Measurements from ENCODE around the gene TACR1. TPM values are rescaled to one million over a fixed set of nuclear protein-coding genes. Genes with fewer than 3 reads are reported as not detected.

The TACR1 gene
- total and polyA plus RNA-seq, 2 of the 13 experiments (the other 11 are each of a cell fraction or from before 2014, with no cell fraction given) = not detected

GRCh38 chr2:75200140-75201096, 1.1 kb upstream of the TACR1 start:
- Histone ChIP-seq H3K9me3 (ENCODE audit: low read length) (no peaks in the 10 kb centered on the region), H3K4me1 (ENCODE audit: insufficient read depth, low read length) (peaks cover 18% of the 10 kb centered on the region), H3K9ac (ENCODE audit: insufficient read depth, low read depth, low read length) (no peak overlapping the region), H2AFZ (ENCODE audit: low read length) (no peak overlapping the region), H3K27me3 (ENCODE audit: control insufficient read depth in 1 of 2, insufficient read depth in 2 of 2, low read length in 2 of 2) (peaks cover 14 to 55% of the 10 kb centered on the region in 2 experiments; a peak in 4 of 5 replicates), H3K36me3 (replicated peaks in 1 of 2; ENCODE audit: control insufficient read depth in 1 of 2, insufficient read depth in 2 of 2, low read length in 2 of 2) (no peaks in the 10 kb centered on the region), H3K4me2 (ENCODE audit: low read depth, low read length) (peak overlapping the region; percentile 74), H3K27ac (ENCODE audit: extremely low read length, insufficient read depth, low read length) (no peak overlapping the region), H4K20me1 (ENCODE audit: insufficient read depth, low read length) (no peaks in the 10 kb centered on the region), H3K4me3 (replicated peaks in 1 of 3; ENCODE audit: insufficient read depth in 1 of 3, low read depth in 2 of 3, low read length in 3 of 3) (peak overlapping the region in 2 of 3 experiments; percentile 34 to 55; a peak in 1 of 6 replicates), H3K79me2 (ENCODE audit: insufficient read depth, low read length) (no peaks in the 10 kb centered on the region)
- in situ Hi-C loops (cut with HindIII; ENCODE audit: extremely low pct_ligation_motif_present, low pct_unique_long_range_greater_than_20kb) (no loop called here), intact Hi-C loops (cut with micrococcal nuclease; ENCODE audit: unreplicated experiment) (no loop called here)
- 23% methylated on average over 41 of the region's 57 CpGs for WGBS (ENCODE audit: low lambda C conversion rate)
- ATAC-seq (peak; percentile 80), DNase-seq (ENCODE audit: low spot score) (no peak), FAIRE-seq (no peak)
- BruUV-seq (replicated peaks) = no TSS peak
- ChIA-PET POLR2A (no interaction called here), CTCF (ENCODE audit: low intra/inter-chr PET ratio, low total read pairs) (no interaction called here)
- no peak for TF ChIP-seq ZSCAN29 (CRISPR knock-in tag; conservative IDR thresholded peaks at IDR 0.05)
- no peak for TF ChIP-seq MAF1 (CRISPR knock-in tag; IDR thresholded peaks at IDR 0.05; ENCODE audit: borderline replicate concordance)
- no peak for TF ChIP-seq ZNF251 (CRISPR knock-in tag; IDR thresholded peaks at IDR 0.05)
- no peak for TF ChIP-seq CREBL2 (CRISPR knock-in tag; IDR thresholded peaks at IDR 0.05; ENCODE audit: borderline replicate concordance)
- TF ChIP-seq ZNF264 (CRISPR knock-in tag; IDR thresholded peaks at IDR 0.05) = no peak
- TF ChIP-seq WIZ (CRISPR knock-in tag; IDR thresholded peaks at IDR 0.05) = no peak
- no peak for TF ChIP-seq BCLAF1 (IDR thresholded peaks at IDR 0.05)
- 0 out of 2 replicates have a peak, but pooled peaks have one; percentile 22 for TF ChIP-seq ZNF704 (CRISPR knock-in tag; IDR thresholded peaks at IDR 0.05; ENCODE audit: borderline replicate concordance)
- no peak for TF ChIP-seq ZNF496 (CRISPR knock-in tag; IDR thresholded peaks at IDR 0.05; ENCODE audit: insufficient replicate concordance)
- peak; percentile 32; the same call in 1 of the 2 replicates for TF ChIP-seq MTF2 (CRISPR knock-in tag; IDR thresholded peaks at IDR 0.05; ENCODE audit: borderline replicate concordance)
- no peak for TF ChIP-seq YEATS4 (CRISPR knock-in tag; IDR thresholded peaks at IDR 0.05; ENCODE audit: borderline replicate concordance)
- TF ChIP-seq ZEB1 (IDR thresholded peaks at IDR 0.05; ENCODE audit: insufficient replicate concordance, low read depth) = no peak
- TF ChIP-seq HHEX (CRISPR knock-in tag; IDR thresholded peaks at IDR 0.05) = no peak
- TF ChIP-seq KAT7 (CRISPR knock-in tag; IDR thresholded peaks at IDR 0.05; ENCODE audit: borderline replicate concordance) = no peak
- TF ChIP-seq ZSCAN31 (CRISPR knock-in tag; IDR thresholded peaks at IDR 0.05; ENCODE audit: low read depth) = no peak
- no peak for TF ChIP-seq EHMT2 (IDR thresholded peaks at IDR 0.05; ENCODE audit: borderline replicate concordance, low read depth, low read length)
- 0 out of 2 replicates have a peak, but pooled peaks have one; percentile 23 for TF ChIP-seq LBX2 (CRISPR knock-in tag; IDR thresholded peaks at IDR 0.05; ENCODE audit: borderline replicate concordance)
- TF ChIP-seq ZNF644 (CRISPR knock-in tag; IDR thresholded peaks at IDR 0.05; ENCODE audit: low read depth) = no peak
- TF ChIP-seq KLF12 (CRISPR knock-in tag; IDR thresholded peaks at IDR 0.05; ENCODE audit: borderline replicate concordance) = no peak
- peak; percentile 38; the same call in 1 of the 2 replicates for TF ChIP-seq EED (CRISPR knock-in tag; IDR thresholded peaks at IDR 0.05)
